Gastrocnemius medialis (tissue), 4 donors: Measurements from ENCODE around the gene RBMS3.

Source experiments
- CTCF ChIP-seq, 5 experiments: fragments of 450-650 bp in 3 of 5; fragments of 200-600 bp in 2 of 5; sonication (generic) in 2 of 5; IDR thresholded peaks in 4 of 5; conservative IDR thresholded peaks in 1 of 5; 1 replicate in 4 of 5; 2 replicates in 1 of 5; pipeline ENCODE4 v1.5.1; 2016 to 2019; ENCODE audit warnings: antibody characterized with exemption in 5 of 5, mild to moderate bottlenecking in 3 of 5, moderate library complexity in 3 of 5
- POLR2A ChIP-seq, 2 donors: fragments of 450-650 bp; IDR thresholded peaks; one replicate each; pipeline ENCODE4 v1.6.1; 2017; ENCODE audit warnings: antibody characterized with exemption in 2 of 2, mild to moderate bottlenecking in 2 of 2, moderate library complexity in 2 of 2

DNA sequence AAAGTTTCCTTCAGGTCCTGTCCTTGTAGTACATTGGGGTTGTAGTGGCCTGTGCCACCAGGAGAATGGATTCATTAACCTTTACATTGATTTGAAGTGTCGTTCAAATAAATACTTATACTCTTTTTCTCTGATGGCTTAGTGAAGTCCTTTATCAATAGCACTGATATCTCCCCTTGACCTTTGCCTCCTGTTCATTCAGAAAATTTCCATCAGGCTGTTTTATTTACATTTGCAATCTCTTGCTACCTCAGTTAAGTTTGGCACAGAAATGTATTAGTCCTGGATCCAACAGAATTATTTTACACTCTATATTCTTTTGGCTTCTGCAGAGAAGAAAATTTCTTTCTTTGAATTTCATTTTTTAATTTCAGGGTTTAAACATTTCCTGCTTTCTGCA is 497.0 kb downstream of the RBMS3 start:
- TF ChIP-seq CTCF (IDR thresholded peaks at IDR 0.05 in 4 of 5, conservative IDR thresholded peaks at IDR 0.05 in 1 of 5) = no peak
- TF ChIP-seq POLR2A (IDR thresholded peaks at IDR 0.05) = no peak
